Measurements from ENCODE around the gene ROR1. TPM values are rescaled to one million over a fixed set of nuclear protein-coding genes. Genes with fewer than 3 reads are reported as not detected.

Gene ROR1
- total and polyA plus RNA-seq, 9 donors: 3.0 to 26.1 (median 15.0) TPM

GRCh38 chr1:63817152-63817667 is 43.4 kb downstream of the ROR1 start:
- intact Hi-C loops (cut with DNase I): no loop called here
- peaks cover 13% of the 10 kb centered on the region for H3K4me1 ChIP-seq (ENCODE audit: insufficient read depth)
- H3K4me3 ChIP-seq: no peak overlapping the region
- no peak for TF ChIP-seq POLR2A (IDR thresholded peaks at IDR 0.05)
- no peak for TF ChIP-seq EP300 (IDR thresholded peaks at IDR 0.05)
- no peak for TF ChIP-seq CTCF (IDR thresholded peaks at IDR 0.05)
- no peaks in the 10 kb centered on the region for H3K36me3 ChIP-seq
- DNase-seq: no peak
- H3K9me3 ChIP-seq: no peaks in the 10 kb centered on the region
- WGBS, 3 donors: 19 to 25% (median 25%) methylated on average over 5 of the region's 5 CpGs
- H3K27me3 ChIP-seq: no peaks in the 10 kb centered on the region
- H3K27ac ChIP-seq: no peak overlapping the region

- intact Hi-C loops (cut with DNase I): no loop called here
- Histone ChIP-seq H3K4me1 (ENCODE audit: insufficient read depth) (peaks cover 13% of the 10 kb centered on the region), H3K27ac (no peak overlapping the region)
Observed at GRCh38 chr1:63817700-63818099, 43.9 kb downstream of the ROR1 start.

GRCh38 chr1:63818567-63819325 is 44.9 kb downstream of the ROR1 start:
- H3K36me3 ChIP-seq: no peaks in the 10 kb centered on the region
- no peaks in the 10 kb centered on the region for H3K9me3 ChIP-seq
- DNase-seq: no peak
- H3K27ac ChIP-seq: no peak overlapping the region
- H3K4me3 ChIP-seq: no peak overlapping the region
- intact Hi-C loops (cut with DNase I): no loop called here
- 94 to 97% (median 95%) methylated on average over 1 of the region's 1 CpG for WGBS, 3 donors
- peaks cover 13% of the 10 kb centered on the region for H3K4me1 ChIP-seq (ENCODE audit: insufficient read depth)
- no peaks in the 10 kb centered on the region for H3K27me3 ChIP-seq
- TF ChIP-seq POLR2A (IDR thresholded peaks at IDR 0.05): no peak
- no peak for TF ChIP-seq CTCF (IDR thresholded peaks at IDR 0.05)
- TF ChIP-seq EP300 (IDR thresholded peaks at IDR 0.05): no peak

More at GRCh38 chr1:63817700-63818099, 43.9 kb downstream of the ROR1 start:
- no peak for TF ChIP-seq CTCF (IDR thresholded peaks at IDR 0.05)
- TF ChIP-seq POLR2A (IDR thresholded peaks at IDR 0.05): no peak
- no peak for TF ChIP-seq EP300 (IDR thresholded peaks at IDR 0.05)
- no peaks in the 10 kb centered on the region for H3K36me3 ChIP-seq
- H3K9me3 ChIP-seq: no peaks in the 10 kb centered on the region
- H3K27me3 ChIP-seq: no peaks in the 10 kb centered on the region
- 43 to 60% (median 54%) methylated on average over 6 of the region's 6 CpGs for WGBS, 3 donors
- DNase-seq: no peak
- H3K4me3 ChIP-seq: no peak overlapping the region

- intact Hi-C loops (cut with DNase I): no loop called here
- Histone ChIP-seq H3K4me1 (ENCODE audit: insufficient read depth) (peaks cover 10% of the 10 kb centered on the region), H3K36me3 (no peaks in the 10 kb centered on the region), H3K9me3 (no peaks in the 10 kb centered on the region), H3K27me3 (no peaks in the 10 kb centered on the region), H3K4me3 (no peak overlapping the region), H3K27ac (no peak overlapping the region)
- 97 to 98% (median 97%) methylated on average over 2 of the region's 2 CpGs for WGBS, 3 donors
- no peak for DNase-seq
- no peak for TF ChIP-seq EP300 (IDR thresholded peaks at IDR 0.05)
- no peak for TF ChIP-seq POLR2A (IDR thresholded peaks at IDR 0.05)
- no peak for TF ChIP-seq CTCF (IDR thresholded peaks at IDR 0.05)
Observed at GRCh38 chr1:63819795-63820194, 46.0 kb downstream of the ROR1 start.
